NCI-H187 treated with DMSO at 0.1 percent for 48 hours (cell line): ENCODE measurements around the gene DISP3.

ENCODE experiments used
- DNase-seq: peaks from one replicate; lab custom pipeline; 2025; lab: John Stamatoyannopoulos, UW

DISP3 gene

GRCh38 chr1:11515368-11516300 lies 36.7 kb downstream of the DISP3 start:
- DNase-seq = no peak

GRCh38 chr1:11516961-11517635 lies 38.1 kb downstream of the DISP3 start:
- no peak for DNase-seq

GRCh38 chr1:11518016-11518701 lies 39.2 kb downstream of the DISP3 start:
- no peak for DNase-seq

- DNase-seq = no peak
Observed at GRCh38 chr1:11518791-11519628, 40.1 kb downstream of the DISP3 start.

GRCh38 chr1:11519629-11520031 lies 40.7 kb downstream of the DISP3 start:
- no peak for DNase-seq

DNA sequence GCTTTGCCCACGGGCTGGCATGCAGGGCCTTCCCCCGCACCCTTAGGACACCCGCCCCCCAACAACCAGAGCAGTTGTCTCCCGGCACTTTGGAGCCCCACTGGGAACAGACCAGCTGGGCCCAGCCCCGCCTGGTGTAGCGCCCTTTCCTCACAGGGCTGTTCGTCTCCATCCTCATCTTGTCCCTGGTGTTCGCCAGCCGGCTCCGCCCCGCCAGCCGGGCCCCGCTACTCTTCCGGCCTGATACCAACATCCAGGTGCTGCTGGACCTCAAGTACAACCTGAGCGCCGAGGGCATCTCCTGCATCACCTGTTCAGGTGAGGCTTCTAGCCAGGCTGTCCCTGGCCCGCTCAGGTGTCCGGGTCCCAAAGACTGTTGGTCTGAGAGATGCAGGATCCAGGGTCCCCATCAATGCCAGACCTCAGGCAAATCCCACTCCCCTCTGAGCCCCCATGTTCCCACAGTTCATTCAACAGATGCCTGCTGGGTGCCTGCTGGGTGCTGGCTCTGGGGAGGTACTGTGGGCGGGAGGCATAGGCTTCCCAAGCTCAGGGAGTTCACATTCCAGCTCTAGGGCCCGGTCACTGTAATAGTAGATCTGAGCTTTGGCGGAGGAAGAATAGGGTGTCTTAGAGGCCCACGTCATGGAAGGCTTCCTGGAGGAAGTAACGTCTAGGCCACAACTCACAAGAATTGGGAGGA lies 41.7 kb downstream of the DISP3 start:
- DNase-seq = no peak

DNA sequence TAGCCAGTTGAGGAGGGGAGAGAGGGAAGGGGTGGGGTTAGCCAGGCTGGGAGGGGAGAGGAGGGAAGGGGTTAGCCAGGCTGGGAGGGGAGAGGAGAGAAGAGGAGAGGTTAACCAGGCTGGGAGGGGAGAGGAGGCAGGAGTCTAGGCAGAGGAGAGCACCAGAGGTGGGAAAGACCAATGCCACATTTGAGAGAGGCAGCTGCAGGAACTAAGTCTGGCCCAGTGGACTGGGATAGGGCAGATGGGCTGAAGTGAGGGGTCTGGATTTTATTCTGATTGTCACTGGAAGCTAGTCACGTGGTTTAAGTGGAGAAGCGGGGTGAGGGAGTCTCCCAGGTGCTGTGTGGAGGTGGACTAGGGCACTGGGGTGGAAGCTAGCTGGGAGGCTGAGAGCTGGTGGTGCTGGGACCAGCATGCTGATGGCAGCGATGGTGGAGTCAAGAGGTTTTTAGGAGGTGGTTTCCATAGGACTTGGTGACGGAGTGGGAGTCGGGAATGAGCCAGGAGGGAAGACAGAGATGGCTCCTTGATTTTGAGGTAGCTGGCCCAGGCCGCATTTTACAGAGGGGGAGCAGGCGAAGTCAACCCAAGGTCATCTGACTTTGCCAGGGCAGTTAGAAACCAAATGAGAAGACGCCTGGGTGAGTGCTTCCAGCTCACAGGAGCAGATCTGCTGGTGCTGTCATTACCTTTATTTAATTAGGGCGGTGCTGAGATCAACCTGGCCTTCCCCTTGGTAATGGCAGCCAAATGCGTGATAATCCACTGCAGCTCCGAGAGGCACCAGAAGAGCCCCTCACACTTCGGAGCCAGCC lies 42.8 kb downstream of the DISP3 start:
- no peak for DNase-seq

DNA sequence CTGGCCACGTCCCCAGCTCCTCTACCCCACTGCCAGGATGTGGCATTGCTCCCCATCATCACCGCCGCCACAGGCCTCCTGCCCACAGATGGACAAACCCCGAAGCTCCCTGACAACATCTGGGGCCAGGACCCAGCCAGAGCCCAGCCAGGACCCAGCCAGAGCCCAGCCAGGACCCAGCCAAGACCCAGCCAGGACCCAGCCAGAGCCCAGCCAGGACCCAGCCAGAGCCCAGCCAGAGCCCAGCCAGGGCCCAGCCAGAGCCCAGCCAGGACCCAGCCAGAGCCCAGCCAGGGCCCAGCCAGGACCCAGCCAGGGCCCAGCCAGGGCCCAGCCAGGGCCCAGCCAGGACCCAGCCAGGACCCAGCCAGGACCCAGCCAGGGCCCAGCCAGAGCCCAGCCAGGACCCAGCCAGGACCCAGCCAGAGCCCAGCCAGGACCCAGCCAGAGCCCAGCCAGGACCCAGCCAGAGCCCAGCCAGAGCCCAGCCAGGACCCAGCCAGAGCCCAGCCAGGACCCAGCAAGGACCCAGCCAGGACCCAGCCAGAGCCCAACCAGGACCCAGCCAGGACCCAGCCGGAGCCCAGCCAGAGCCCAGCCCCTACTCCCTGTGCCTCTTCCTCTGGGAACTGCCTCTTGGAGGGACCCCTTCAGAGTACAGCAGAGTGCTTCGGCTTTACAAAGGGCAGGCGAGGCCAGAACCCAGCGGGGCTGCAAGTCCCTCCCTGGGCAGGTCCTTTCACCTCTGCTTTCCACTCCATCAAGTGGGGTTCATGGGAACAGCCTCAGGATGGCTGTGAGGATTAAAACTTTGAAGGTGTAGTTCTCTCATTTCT lies 43.7 kb downstream of the DISP3 start:
- no peak for DNase-seq

DNA sequence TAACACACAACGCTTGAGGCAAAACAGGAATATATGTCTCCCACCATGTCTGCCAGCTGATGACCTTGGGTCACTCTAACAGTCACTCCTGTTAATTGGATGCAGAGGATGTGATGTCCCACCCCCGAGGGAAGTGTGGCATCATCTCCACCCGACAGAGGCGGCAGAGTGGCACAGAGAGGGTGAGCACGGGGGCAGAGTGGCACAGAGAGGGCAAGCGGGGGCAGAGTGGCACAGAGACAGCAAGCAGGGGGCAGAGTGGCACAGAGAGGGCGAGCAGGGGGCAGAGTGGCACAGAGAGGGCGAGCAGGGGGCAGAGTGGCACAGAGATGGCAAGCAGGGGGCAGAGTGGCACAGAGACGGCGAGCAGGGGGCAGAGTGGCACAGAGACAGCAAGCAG lies 44.3 kb downstream of the DISP3 start:
- no peak for DNase-seq

GRCh38 chr1:11523746-11524464 lies 45.0 kb downstream of the DISP3 start:
- no peak for DNase-seq

DNA sequence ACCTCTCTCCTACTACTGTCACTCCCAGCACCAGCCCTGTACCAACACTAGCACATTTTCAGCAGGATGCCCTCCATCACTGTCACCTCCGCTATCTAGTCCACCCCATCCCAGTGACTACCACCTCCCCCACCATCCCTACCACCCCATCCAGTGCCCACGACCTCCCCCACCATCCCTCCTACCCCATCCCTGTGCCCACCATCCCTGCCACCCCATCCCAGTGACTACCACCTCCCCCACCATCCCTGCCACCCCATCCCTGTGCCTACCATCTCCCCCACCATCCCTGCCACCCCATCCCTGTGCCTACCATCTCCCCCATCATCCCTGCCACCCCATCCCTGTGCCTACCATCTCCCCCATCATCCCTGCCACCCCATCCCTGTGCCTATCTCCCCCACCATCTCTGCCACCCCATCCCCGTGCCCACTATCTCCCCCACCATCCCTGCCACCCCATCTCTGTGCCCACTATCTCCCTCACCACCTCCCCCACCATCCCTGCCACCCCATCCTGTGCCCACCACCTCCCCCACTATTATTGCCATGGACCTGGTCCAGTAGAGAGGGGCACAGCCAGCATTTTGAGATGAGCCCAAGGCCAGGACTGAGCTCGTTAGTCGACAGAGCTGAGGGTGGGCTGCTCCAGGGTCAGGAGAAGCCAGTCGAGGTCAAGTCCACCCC lies 45.7 kb downstream of the DISP3 start:
- DNase-seq = no peak

DNA sequence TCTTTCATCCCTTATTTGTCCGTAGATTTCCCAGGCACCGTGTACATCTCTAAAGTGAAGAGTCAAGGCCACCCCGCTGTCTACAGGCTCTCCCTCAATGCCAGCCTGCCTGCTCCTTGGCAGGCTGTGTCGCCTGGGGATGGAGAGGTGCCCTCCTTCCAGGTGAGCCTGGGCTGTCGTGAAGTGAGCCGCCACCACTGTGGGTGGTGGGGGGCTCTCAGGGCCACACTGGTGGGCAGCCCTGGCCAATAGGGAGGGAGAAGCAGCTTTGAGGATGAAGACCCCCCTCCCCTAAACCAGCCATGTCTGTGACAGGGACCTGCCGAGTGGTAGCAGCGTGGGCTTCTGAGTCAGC lies 46.2 kb downstream of the DISP3 start:
- no peak for DNase-seq

DNA sequence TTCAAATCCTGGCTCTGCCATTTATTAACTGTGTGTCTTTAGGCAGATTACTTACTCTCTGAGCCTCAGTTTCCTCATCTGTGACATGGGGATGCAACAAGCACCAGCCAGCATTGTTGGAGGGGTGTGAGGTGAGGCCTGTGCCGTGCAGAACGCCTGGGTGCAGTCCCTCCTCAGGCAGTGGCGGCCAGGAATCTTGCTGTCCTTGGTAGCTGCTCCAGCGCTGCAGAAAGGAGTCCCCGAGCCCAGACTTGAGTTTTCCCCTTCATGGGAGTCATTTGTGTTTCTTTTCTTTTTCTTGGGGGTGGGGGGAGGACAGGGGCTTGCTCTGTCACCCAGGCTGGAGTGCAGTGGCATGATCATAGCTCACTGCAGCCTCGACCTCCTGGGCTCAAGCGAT lies 46.6 kb downstream of the DISP3 start:
- DNase-seq = no peak

DNA sequence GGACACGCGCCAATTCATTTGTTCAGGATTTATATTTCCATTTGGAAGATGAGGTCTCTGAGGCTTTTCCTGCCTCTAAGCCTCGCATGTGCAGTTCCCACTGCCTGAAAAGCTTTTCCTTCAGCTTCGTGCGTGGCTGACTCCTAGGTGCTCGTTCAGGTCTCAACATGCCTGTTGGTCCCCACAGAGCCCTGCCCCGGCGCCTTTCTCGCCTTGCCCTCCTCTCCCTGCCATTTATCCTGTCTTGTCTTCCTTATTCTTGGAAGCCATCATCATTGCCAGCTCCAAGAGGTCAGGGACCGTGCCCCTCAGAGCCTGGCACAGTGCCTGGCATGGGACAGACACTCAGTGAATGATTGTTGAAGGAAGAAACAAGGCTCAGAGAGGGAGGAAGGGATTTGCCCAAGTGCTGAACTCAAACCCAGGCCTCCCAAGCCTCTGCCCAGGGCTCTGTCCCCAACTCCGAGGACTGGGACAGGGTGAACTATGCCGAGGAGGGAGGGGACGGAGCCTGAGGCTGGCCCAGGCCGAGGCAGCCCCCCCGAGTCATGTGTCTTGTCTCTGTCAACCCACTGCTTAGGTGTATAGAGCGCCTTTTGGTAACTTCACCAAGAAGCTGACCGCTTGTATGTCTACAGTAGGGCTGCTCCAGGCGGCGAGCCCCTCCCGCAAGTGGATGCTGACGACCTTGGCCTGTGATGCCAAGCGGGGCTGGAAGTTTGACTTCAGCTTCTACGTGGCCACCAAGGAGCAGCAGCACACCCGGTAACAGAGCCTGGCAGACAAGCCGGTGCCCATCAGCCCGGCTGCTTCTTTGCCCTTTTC lies 47.3 kb downstream of the DISP3 start:
- DNase-seq = no peak

GRCh38 chr1:11527541-11528452 lies 48.8 kb downstream of the DISP3 start:
- no peak for DNase-seq

DNA sequence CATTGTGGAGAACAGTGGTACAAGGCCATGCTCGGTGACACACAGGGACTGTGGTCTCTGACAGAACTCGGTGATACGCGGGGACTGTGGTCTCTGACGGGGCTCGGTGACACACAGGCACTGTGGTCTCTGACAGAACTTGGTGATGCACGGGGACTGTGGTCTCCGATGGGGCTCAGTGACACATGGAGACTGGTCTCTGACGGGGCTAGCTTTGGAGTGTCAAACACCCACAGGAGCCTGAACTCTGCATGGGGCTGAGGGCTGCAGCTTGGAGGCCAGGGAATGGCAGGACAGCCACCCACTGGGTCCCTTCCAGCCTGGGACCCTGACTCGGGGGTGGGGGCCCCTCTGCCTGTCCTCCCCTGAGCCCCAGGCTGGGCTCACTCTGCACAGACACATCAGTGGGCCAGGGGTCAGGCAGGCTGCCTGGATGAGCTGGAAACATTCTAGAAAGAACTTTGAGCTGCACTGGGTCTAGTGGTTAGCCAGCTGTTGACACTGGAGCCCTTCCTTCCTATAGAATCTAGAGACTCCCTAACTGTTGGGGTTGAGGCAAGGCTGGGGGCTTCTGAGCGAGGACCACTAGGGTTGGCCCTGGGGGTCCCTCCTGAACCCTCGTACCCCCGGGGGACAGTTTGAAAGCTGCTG lies 49.8 kb downstream of the DISP3 start:
- DNase-seq = no peak
